ENCODE data around the gene TMTC3.

The TMTC3 gene

DNA sequence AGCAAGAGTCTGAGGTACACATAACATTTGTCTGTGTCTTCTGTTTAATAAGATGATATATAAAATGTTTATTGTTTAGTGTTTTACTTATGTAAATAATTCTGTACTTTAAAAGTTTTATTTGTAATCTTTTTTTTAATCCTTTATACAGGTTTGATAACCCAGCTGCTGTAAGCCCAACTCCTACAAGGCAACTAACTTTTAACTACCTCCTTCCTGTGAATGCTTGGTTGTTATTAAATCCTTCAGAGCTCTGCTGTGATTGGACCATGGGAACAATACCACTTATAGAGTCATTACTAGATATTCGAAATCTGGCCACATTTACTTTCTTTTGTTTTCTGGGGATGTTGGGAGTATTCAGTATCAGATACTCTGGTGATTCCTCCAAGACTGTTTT lies 24.1 kb downstream of the TMTC3 start:
- Histone ChIP-seq H3K4me3 (ENCODE audit: low read depth, low read length) (no peak overlapping the region), H3K9me3 (ENCODE audit: control insufficient read depth, insufficient read depth, low read depth, low read length) (no peaks in the 10 kb centered on the region), H3K9ac (ENCODE audit: low read length) (no peak overlapping the region), H3K27me3 (ENCODE audit: control insufficient read depth, insufficient read depth, low read length) (no peaks in the 10 kb centered on the region), H3K36me3 (ENCODE audit: control insufficient read depth, insufficient read depth, low read length) (peaks cover 43% of the 10 kb centered on the region), H3K27ac (ENCODE audit: low read depth, low read length) (no peak overlapping the region), H3K4me1 (ENCODE audit: control insufficient read depth, insufficient read depth, low read length) (peaks cover 4% of the 10 kb centered on the region; the same call in 1 of the 2 replicates)

DNA sequence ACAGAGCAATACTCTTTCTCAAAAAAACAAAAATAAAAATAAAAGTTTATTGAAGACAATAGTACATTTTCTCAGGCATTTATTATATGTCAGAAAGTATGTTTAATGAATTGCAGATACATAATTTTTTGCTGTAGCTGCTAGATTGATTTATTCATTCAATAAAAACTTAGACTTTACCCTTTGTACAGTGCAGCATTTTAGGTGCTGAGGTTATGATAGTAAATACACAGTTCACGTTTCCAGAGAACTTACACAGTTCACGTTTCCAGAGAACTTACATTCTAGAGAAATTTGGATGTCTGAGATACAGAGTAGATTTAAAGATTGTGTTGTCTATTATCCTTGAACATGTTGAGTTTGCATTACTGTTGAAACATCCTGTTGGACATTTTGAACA lies 25.3 kb downstream of the TMTC3 start:
- Histone ChIP-seq H3K4me1 (ENCODE audit: control insufficient read depth, insufficient read depth, low read length) (no peaks in the 10 kb centered on the region), H3K4me3 (ENCODE audit: low read depth, low read length) (no peak overlapping the region), H3K9me3 (ENCODE audit: control insufficient read depth, insufficient read depth, low read depth, low read length) (no peaks in the 10 kb centered on the region), H3K36me3 (ENCODE audit: control insufficient read depth, insufficient read depth, low read length) (peaks cover 44% of the 10 kb centered on the region), H3K27ac (ENCODE audit: low read depth, low read length) (no peak overlapping the region), H3K9ac (ENCODE audit: low read length) (no peak overlapping the region), H3K27me3 (ENCODE audit: control insufficient read depth, insufficient read depth, low read length) (no peaks in the 10 kb centered on the region)

DNA sequence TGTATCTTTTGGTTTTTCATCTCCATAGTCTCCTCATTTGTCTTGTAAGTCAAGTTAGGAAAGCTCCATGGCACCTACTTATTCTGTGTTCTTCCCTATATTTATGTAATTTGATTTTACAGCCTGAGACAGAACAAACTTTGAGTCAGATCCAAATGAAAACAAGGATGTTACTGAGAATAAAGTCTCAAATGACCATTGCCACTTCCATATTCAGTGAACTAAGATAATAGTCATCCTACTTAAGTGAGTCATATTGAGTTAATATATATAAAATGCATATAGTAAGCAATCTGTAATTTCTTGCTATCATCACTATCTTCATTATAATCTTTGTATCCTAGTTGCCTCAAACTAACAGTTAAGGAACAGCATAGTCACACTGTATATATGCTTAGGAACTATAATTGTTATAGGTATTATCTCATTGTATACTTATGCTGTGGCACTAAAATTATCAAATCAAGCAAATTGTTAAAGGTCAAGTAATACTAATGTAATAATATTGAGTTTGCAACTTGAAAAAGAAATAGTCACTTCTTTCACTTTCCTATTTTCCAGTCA lies 30.8 kb downstream of the TMTC3 start:
- no peak overlapping the region for H3K4me3 ChIP-seq (ENCODE audit: low read depth, low read length)
- no peak overlapping the region for H3K9ac ChIP-seq (ENCODE audit: low read length)
- no peaks in the 10 kb centered on the region for H3K4me1 ChIP-seq (ENCODE audit: control insufficient read depth, insufficient read depth, low read length)
- H3K27ac ChIP-seq (ENCODE audit: low read depth, low read length) = no peak overlapping the region
- peaks cover 60% of the 10 kb centered on the region for H3K36me3 ChIP-seq (ENCODE audit: control insufficient read depth, insufficient read depth, low read length)
- no peaks in the 10 kb centered on the region for H3K9me3 ChIP-seq (ENCODE audit: control insufficient read depth, insufficient read depth, low read depth, low read length)
- H3K27me3 ChIP-seq (ENCODE audit: control insufficient read depth, insufficient read depth, low read length) = no peaks in the 10 kb centered on the region

DNA sequence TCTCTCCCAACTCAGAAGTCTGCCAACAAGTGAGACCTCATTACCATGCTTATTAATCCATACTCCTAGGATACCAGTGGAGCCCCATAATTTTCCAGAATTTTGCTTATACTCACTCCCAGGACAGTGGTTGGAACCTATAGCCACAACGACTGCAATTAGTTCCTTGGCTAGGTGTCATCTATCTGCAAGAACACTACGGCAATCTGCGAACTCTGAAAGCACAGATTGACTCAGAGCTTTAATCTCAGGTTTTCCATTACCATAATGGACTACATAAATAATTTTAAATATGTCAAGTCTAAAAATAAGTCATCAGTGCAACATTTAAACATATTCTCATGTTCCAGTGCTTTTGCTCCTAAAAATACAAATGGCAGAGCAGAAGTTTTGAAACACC lies 33.4 kb downstream of the TMTC3 start:
- no peak overlapping the region for H3K9ac ChIP-seq (ENCODE audit: low read length)
- H3K36me3 ChIP-seq (ENCODE audit: control insufficient read depth, insufficient read depth, low read length) = peaks cover 68% of the 10 kb centered on the region
- H3K4me1 ChIP-seq (ENCODE audit: control insufficient read depth, insufficient read depth, low read length) = no peaks in the 10 kb centered on the region
- H3K4me3 ChIP-seq (ENCODE audit: low read depth, low read length) = no peak overlapping the region
- no peak overlapping the region for H3K27ac ChIP-seq (ENCODE audit: low read depth, low read length)
- no peaks in the 10 kb centered on the region for H3K9me3 ChIP-seq (ENCODE audit: control insufficient read depth, insufficient read depth, low read depth, low read length)
- no peaks in the 10 kb centered on the region for H3K27me3 ChIP-seq (ENCODE audit: control insufficient read depth, insufficient read depth, low read length)

- no peak overlapping the region for H3K4me3 ChIP-seq (ENCODE audit: low read depth, low read length)
These were observed 37.4 kb downstream of the TMTC3 start for GRCh38 chr12:88179436-88180014.

DNA sequence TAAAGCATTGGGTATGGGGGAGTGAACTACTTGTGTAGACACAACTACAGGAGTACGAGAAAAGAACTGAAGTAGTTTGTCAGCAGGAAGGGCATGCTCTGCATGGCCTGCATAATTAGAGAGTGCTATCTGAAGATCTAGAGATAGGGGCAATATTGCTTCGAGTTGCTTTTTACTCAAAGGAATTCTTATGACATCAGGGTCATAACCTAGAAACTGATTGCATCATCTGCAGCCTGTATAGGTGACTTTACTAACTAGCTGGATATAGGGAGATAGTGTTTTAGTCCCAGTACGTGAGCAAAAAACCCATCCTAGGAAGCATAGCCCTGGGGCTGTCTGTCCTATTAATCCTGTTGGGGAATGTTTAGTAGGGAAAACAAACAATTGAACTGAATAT lies 39.8 kb downstream of the TMTC3 start:
- Histone ChIP-seq H3K4me1 (ENCODE audit: control insufficient read depth, insufficient read depth, low read length) (peaks cover 11% of the 10 kb centered on the region), H3K4me3 (ENCODE audit: low read depth, low read length) (no peak overlapping the region), H3K27ac (ENCODE audit: low read depth, low read length) (no peak overlapping the region), H3K9me3 (ENCODE audit: control insufficient read depth, insufficient read depth, low read depth, low read length) (peaks cover 5% of the 10 kb centered on the region; the same call in 1 of the 2 replicates), H3K36me3 (ENCODE audit: control insufficient read depth, insufficient read depth, low read length) (peaks cover 58% of the 10 kb centered on the region), H3K27me3 (ENCODE audit: control insufficient read depth, insufficient read depth, low read length) (no peaks in the 10 kb centered on the region), H3K9ac (ENCODE audit: low read length) (no peak overlapping the region)

More at GRCh38 chr12:88179436-88180014, 37.4 kb downstream of the TMTC3 start:
- Histone ChIP-seq H3K36me3 (ENCODE audit: control insufficient read depth, insufficient read depth, low read length) (peaks cover 73% of the 10 kb centered on the region), H3K4me1 (ENCODE audit: control insufficient read depth, insufficient read depth, low read length) (peaks cover 8% of the 10 kb centered on the region; the same call in 1 of the 2 replicates), H3K9me3 (ENCODE audit: control insufficient read depth, insufficient read depth, low read depth, low read length) (no peaks in the 10 kb centered on the region), H3K27me3 (ENCODE audit: control insufficient read depth, insufficient read depth, low read length) (no peaks in the 10 kb centered on the region), H3K9ac (ENCODE audit: low read length) (no peak overlapping the region), H3K27ac (ENCODE audit: low read depth, low read length) (no peak overlapping the region)

GRCh38 chr12:88182416-88182815 lies 40.3 kb downstream of the TMTC3 start:
- Histone ChIP-seq H3K9ac (ENCODE audit: low read length) (no peak overlapping the region), H3K9me3 (ENCODE audit: control insufficient read depth, insufficient read depth, low read depth, low read length) (peaks cover 5% of the 10 kb centered on the region; the same call in 1 of the 2 replicates), H3K27me3 (ENCODE audit: control insufficient read depth, insufficient read depth, low read length) (no peaks in the 10 kb centered on the region), H3K27ac (ENCODE audit: low read depth, low read length) (no peak overlapping the region), H3K36me3 (ENCODE audit: control insufficient read depth, insufficient read depth, low read length) (peaks cover 53% of the 10 kb centered on the region), H3K4me1 (ENCODE audit: control insufficient read depth, insufficient read depth, low read length) (peaks cover 11% of the 10 kb centered on the region), H3K4me3 (ENCODE audit: low read depth, low read length) (no peak overlapping the region)

- no peak overlapping the region for H3K4me3 ChIP-seq (ENCODE audit: low read depth, low read length)
- peaks cover 11% of the 10 kb centered on the region for H3K4me1 ChIP-seq (ENCODE audit: control insufficient read depth, insufficient read depth, low read length)
- no peak overlapping the region for H3K9ac ChIP-seq (ENCODE audit: low read length)
- peaks cover 5% of the 10 kb centered on the region; the same call in 1 of the 2 replicates for H3K9me3 ChIP-seq (ENCODE audit: control insufficient read depth, insufficient read depth, low read depth, low read length)
- no peaks in the 10 kb centered on the region for H3K27me3 ChIP-seq (ENCODE audit: control insufficient read depth, insufficient read depth, low read length)
- peaks cover 39% of the 10 kb centered on the region for H3K36me3 ChIP-seq (ENCODE audit: control insufficient read depth, insufficient read depth, low read length)
- no peak overlapping the region for H3K27ac ChIP-seq (ENCODE audit: low read depth, low read length)
These were observed 42.1 kb downstream of the TMTC3 start for GRCh38 chr12:88184196-88184595.

DNA sequence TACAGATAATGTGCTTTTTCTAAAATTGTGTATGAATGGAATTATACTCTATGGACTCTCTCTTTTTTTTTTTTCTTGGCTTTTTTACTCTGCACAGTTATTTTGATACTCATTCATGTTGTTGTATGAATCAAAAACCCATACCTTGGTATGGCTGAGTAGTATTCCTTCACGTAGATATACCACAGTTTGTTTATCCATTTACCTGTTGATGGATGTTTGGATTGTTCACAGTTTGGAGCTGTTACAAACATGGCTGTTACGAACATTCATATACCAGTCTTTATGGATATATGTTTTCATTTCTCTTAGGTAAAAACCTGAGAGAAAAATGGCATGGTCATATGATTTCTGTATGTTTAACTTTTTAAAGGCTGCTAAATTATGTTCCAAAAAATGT lies 43.2 kb downstream of the TMTC3 start:
- Histone ChIP-seq H3K27ac (ENCODE audit: low read depth, low read length) (no peak overlapping the region), H3K27me3 (ENCODE audit: control insufficient read depth, insufficient read depth, low read length) (no peaks in the 10 kb centered on the region)

GRCh38 chr12:88185988-88186387 lies 43.9 kb downstream of the TMTC3 start:
- Histone ChIP-seq H3K36me3 (ENCODE audit: control insufficient read depth, insufficient read depth, low read length) (peaks cover 25% of the 10 kb centered on the region), H3K27ac (ENCODE audit: low read depth, low read length) (peak overlapping the region; percentile 19; the same call in 1 of the 2 replicates), H3K4me1 (ENCODE audit: control insufficient read depth, insufficient read depth, low read length) (peaks cover 11% of the 10 kb centered on the region), H3K4me3 (ENCODE audit: low read depth, low read length) (no peak overlapping the region), H3K9me3 (ENCODE audit: control insufficient read depth, insufficient read depth, low read depth, low read length) (peaks cover 5% of the 10 kb centered on the region; the same call in 1 of the 2 replicates), H3K9ac (ENCODE audit: low read length) (no peak overlapping the region), H3K27me3 (ENCODE audit: control insufficient read depth, insufficient read depth, low read length) (no peaks in the 10 kb centered on the region)

More for the DNA sequence above, 43.2 kb downstream of the TMTC3 start:
- Histone ChIP-seq H3K4me3 (ENCODE audit: low read depth, low read length) (no peak overlapping the region), H3K4me1 (ENCODE audit: control insufficient read depth, insufficient read depth, low read length) (peaks cover 11% of the 10 kb centered on the region), H3K9me3 (ENCODE audit: control insufficient read depth, insufficient read depth, low read depth, low read length) (peaks cover 5% of the 10 kb centered on the region; the same call in 1 of the 2 replicates), H3K36me3 (ENCODE audit: control insufficient read depth, insufficient read depth, low read length) (peaks cover 31% of the 10 kb centered on the region), H3K9ac (ENCODE audit: low read length) (no peak overlapping the region)

DNA sequence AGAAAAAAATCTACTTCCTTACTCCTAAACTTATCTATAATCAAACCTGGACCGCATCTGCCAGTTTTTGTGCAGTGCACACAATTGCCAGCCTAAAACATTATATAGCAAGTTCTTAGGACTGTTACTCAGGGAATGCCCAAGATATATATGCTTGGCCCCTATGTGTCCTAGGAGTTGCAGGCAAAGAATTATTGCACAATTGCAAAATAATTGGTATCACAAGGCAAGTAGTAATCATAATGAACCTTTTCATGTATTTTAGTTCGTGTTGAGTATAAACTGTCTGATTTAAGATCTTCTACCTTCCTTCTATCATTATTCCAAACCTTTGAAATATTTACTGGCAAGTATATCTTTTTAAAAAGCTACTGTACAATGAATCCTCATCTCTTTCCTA lies 45.5 kb downstream of the TMTC3 start:
- H3K27me3 ChIP-seq (ENCODE audit: control insufficient read depth, insufficient read depth, low read length) = no peaks in the 10 kb centered on the region
- H3K9ac ChIP-seq (ENCODE audit: low read length) = no peak overlapping the region
- H3K4me3 ChIP-seq (ENCODE audit: low read depth, low read length) = no peak overlapping the region
- peaks cover 3% of the 10 kb centered on the region; the same call in 1 of the 2 replicates for H3K4me1 ChIP-seq (ENCODE audit: control insufficient read depth, insufficient read depth, low read length)
- H3K9me3 ChIP-seq (ENCODE audit: control insufficient read depth, insufficient read depth, low read depth, low read length) = peaks cover 5% of the 10 kb centered on the region; the same call in 1 of the 2 replicates
- H3K27ac ChIP-seq (ENCODE audit: low read depth, low read length) = no peak overlapping the region
- H3K36me3 ChIP-seq (ENCODE audit: control insufficient read depth, insufficient read depth, low read length) = peaks cover 17% of the 10 kb centered on the region

All from HUES6 (cell line).